Stimulated activated CD4-positive, alpha-beta T cell treated with anti-CD3 and anti-CD28 coated beads, Interleukin-4, amount 100 ng/mL, for 48 hours (primary cell): ENCODE data around the gene ANO9.
A peak's percentile ranks its signal among the peaks of the same experiment; 100 is the strongest.
"Not testable (repeated sequence)": the region's sequence is repeated elsewhere in the genome, so short reads cannot be mapped to it uniquely, and the experiment has no call there.

Experiments
- DNase-seq, 2 donors: peaks; one replicate each; pipeline ENCODE4 v3.0.0-alpha.2; 2020; ENCODE audit warnings: low read depth in 2 of 2

ANO9 gene

DNA sequence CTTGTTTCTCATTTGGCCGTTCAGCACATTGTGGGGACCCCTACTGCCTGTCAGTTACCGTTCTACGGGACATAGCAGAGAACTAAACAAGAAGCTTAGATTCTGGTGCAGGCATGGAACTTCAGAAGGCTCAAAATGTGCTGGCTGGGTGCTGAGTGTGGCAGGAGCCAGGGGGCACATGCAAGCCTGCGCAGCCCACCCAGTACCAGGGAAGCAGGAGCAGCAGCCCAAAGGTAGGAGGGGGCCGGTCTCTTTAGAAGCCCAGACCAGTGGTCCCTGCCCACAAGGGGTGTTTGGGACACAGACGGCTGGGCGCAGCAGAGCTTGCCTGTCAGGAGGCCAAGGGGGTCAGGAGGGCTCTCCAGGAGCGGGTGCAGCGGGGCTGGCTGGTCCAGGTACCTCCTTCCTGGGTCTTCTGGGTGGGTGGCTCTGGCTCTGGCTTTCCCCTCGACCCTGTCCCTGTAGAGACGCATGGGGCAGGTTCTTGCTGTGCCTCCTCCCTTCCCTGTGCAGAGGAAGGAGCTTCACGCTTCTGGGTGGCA, 10.5 kb upstream of the ANO9 start:
- DNase-seq = no peak

GRCh38 chr11:451738-452137, 9.9 kb upstream of the ANO9 start:
- DNase-seq = no peak

DNA sequence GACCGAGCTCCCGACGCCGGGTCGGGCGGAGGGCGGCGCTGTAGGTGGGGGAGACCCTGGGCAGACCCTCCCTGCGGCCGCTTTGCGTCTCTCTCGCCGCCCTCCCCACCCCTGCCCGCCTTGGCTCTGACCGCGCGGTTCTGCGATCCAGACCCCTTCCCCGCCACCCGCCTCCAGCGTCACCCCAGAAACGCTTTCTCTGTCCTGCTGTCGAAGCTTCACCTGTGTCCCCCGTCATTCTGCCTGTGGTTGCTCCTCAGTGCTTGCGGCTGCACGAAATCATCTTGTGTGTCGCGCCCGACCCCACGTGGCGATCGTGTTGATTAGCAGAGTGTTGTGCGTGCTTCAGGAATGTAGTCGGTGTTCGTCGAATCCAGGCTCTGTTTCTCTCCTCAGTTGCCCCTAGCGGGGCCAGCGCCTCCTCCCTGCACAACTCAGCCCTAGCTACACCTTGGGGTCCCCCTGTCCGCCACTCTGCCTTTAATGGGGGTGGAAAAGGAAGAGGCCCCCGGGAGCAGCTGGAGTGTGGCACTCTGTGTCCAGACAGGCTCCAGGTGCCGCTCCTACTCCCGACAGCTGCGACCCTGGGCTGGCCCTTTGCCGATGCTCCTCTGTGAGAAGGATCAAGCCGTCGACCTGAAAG, 9.1 kb upstream of the ANO9 start:
- DNase-seq = peak; percentile 53 to 60

GRCh38 chr11:449889-450808, 8.3 kb upstream of the ANO9 start, which contains the start of gene PTDSS2:
Gene PTDSS2 (plus strand): TSS chr11:450279. CDS start chr11:450456, 177 bp downstream.
- DNase-seq = peak; percentile 91 to 94

DNA sequence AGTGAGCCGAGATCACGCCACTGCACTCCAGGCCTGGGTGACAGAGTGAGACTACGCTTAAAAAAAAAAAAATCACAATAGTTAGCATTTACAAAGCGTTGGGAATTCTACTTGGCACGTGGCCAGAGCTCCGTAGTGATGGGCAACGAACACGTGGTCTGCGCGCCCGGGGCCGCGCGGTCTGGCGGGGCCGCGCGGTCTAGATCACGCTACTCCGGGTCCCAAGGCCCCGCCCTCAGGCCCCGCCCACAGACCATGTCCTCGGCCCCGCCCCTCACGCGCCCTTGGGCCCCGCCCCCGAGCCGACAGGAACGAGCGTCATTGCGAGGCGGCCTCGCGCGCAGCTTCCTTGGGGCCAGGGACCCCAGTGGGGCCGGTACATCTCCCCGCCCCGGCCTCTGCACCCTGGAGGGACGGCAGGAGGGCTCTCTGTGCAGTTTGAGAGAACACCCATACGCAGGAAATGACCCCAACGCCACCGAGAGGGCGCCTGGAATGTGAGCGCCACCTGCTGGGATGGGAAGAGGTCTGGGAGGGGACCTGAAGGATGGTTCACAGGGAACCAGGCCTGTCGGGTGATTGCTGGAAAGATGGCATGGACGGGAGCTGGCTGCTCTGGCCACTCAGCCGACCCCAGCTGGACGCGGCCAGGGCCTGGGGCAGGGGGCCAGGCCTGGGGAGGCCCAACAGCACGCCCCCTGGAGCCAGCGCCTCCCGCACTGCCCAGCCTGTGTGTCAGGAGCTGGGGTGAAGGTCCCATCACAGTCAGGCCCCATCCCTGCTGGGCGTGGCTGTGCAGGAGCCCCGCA, 6.3 kb upstream of the ANO9 start:
- peak; percentile 97 to 99 for DNase-seq

DNA sequence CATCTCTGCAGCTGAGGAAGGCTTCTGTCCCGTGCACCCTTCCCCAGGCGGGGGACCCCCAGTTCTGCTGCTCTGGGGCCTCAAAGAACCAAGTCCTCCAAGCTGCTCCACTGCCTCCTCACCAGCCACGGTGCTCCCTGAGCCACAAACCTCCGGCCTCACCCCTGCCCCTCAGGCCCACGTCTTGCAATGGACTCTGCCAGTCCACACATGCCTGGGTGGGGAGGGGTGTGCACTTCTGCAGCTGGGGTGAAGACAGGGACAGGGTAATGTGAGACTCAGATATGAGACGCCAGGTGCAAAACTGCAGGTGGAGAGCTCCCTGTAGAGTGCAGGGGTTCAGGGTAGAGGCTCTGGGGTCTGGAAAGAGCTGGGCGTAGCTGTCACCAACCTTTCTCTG, 5.1 kb upstream of the ANO9 start:
- no peak for DNase-seq

- DNase-seq = no peak
These were observed 4.2 kb upstream of the ANO9 start for GRCh38 chr11:445765-446588.

GRCh38 chr11:444396-445144, 2.8 kb upstream of the ANO9 start:
- no peak for DNase-seq

GRCh38 chr11:443542-444199, 1.9 kb upstream of the ANO9 start:
- DNase-seq = no peak

GRCh38 chr11:442611-443081, 835 bp upstream of the ANO9 start:
- DNase-seq = no peak

DNA sequence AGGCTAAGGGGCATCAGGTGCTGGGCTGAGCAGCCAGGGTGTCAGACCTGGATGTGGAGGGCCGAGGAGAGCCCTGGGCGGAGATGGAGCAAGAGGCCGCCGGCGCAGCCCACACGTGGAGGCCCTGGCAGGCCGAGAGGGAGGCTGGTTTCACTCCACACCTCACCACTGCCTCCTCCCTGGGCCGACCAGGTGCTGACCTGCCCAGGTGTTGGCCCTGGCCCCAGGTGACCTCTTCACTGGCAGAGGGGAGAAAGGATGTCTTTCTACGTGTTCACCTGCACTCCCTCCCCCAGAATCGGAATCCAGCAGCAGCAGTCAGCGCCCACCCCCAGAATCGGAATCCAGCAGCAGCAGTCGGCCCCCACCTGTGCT, 781 bp downstream of the ANO9 start:
- no peak for DNase-seq

DNA sequence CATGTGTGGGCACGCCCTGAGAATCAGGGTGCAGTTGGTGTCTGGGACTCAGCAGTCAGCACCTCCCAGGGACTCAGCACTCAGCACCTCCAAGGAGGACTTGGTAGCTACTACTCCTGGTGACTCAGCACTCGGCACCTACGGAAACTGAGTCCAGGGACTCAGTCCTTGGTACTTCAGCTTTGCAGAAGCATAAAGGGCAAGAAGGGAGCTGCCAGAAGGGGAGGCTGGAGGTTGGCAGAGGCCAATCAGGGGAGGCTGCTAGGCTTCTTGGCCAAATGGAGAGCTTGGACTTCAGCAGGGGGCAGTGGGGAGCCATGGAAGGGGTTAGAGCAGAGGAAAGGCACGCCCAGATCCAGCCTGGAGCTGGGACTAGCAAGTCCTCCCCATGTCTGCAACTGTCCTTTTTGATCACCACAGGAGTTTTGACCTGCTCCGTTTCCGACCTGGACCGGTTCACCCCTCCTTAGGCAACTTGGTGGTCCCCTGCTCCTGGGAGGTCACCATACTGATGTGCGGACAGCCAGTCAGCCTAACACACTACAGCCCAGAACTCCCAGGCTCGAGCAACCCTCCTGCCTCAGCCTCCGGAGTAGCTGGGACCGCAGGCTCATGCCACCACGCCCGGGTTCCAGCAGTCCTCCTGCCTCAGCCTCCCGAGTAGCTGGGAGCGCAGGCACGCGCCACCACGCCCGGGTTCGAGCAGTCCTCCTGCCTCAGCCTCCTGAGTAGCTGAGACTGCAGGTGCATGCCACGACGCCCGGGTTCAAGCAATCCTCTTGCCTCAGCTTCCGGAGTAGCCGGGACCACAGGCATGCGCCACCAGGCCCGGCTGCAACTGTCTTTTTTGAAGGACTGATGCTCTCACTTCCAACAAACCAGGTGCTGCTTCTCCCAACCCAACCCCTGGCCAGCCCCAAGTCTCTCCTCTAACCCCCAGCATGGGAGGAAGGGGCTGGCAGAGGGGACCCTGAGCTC, 1.5 kb downstream of the ANO9 start:
- DNase-seq = no peak

- DNase-seq = no peak
These were observed 2.3 kb downstream of the ANO9 start for GRCh38 chr11:439315-440064.

DNA sequence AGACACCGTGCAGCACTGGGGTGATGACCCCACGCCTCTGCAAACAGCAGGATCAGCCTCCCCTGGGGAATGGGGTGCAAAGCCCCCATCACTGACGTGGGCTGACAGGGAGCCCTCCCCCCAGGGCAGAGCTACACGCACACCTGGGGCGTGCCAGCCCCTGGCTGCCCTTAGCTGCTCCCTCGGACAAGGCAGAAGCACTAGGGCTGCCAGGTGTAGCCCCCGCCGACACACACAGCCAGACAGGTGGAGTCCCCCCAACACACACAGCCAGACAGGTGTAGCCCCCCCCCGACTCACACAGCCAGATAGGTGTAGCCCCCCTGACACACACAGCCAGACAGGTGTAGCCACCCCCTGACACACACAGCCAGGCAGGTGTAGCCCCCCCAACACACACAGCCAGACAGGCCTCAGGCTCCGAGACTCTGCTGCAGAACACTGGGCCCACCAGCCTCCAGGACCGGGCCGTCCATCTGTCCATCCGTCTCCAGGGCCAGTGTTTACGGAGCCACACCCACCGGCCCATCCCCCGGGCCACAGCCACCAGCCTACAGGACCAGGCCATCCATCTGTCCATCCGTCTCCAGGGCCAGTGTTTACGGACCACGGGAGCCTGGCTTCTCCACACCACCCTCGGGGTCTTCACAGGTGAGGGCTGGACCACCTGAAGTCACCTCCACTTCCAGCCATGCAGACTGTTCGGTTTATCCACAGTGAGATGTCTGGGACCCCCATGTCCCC, 3.5 kb downstream of the ANO9 start:
- no peak for DNase-seq

- DNase-seq = no peak
These were observed 4.5 kb downstream of the ANO9 start for GRCh38 chr11:437228-437870.

DNA sequence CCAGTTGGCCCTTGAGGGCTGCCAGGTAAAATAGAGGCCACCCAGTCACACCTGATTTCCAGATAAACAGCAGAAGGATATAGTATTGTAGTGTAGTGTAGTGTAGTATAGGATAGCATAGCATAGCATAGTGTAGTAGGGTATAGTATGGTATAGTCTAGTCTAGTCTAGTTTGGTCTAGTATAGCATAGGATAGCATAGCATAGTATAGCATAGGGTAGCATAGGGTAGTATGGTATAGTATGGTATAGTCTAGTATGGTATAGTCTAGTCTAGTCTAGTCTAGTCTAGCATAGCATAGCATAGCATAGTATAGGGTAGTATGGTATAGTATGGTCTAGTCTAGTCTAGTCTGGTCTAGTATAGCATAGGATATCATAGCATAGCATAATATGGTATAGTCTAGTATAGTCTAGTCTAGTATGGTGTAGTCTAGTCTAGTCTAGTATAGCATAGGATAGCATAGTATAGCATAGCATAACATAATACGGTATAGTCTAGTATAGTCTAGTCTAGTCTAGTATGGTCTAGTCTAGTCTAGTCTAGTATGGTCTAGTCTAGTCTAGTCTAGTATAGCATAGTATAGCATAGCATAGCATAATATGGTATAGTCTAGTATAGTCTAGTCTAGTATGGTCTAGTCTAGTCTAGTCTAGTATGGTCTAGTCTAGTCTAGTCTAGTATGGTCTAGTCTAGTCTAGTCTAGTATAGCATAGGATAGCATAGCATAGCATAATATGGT, 6.6 kb downstream of the ANO9 start:
- not testable (repeated sequence) for DNase-seq
